ENCODE data around the gene KATNAL2. TPM values are rescaled to one million over a fixed set of nuclear protein-coding genes. Genes with fewer than 3 reads are reported as not detected.
"Not testable (repeated sequence)": the region's sequence is repeated elsewhere in the genome, so short reads cannot be mapped to it uniquely, and the experiment has no call there.

KATNAL2 gene
- total and polyA plus RNA-seq, 7 donors: 0.19 to 1.7 (median 0.30) TPM

DNA sequence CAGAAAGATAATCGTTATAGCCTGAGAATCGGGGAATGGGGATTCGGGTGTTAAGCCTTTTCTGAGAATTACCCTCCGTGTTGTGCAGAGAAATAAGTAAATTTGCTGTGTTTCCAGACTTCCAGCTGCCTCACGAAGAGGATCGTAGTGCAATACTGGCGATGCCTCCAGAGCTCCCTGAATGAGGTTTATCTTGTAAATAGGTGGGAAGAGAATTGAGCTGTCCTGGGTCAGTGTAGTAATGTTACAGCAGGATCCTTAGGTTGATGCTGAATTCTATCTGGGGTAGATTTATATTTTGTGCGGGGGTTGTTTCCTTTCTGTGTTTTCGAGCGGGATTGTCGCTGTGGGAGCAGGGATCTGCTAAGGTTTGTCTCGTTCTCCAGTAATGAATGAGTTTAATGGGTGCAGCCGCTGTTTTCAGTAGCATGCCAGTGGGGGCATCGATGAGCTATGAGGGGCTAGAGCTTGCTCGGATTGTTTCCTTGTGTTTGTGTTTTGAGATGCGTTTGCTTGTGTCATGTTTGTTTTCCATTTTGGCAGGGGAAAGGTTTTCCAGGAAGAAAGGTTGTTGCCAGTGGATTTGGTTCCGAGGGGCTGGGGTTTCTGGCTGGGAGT is 108.3 kb downstream of the KATNAL2 start:
- H3K27me3 ChIP-seq (ENCODE audit: insufficient read depth in 3 of 3, low read length in 2 of 3); H3K4me1 ChIP-seq; H3K4me3 ChIP-seq; H3K9me3 ChIP-seq; intact Hi-C loops (cut with DNase I); H3K27ac ChIP-seq; DNase-seq; H3K36me3 ChIP-seq (ENCODE audit: insufficient read depth in 1 of 2, low read depth in 1 of 2): not testable (repeated sequence)
- peak in 1 of 4 donors; percentile 20 for ATAC-seq
- WGBS, 3 donors: 82 to 96% (median 92%) methylated on average over 3 to 6 of the region's 17 CpGs

DNA sequence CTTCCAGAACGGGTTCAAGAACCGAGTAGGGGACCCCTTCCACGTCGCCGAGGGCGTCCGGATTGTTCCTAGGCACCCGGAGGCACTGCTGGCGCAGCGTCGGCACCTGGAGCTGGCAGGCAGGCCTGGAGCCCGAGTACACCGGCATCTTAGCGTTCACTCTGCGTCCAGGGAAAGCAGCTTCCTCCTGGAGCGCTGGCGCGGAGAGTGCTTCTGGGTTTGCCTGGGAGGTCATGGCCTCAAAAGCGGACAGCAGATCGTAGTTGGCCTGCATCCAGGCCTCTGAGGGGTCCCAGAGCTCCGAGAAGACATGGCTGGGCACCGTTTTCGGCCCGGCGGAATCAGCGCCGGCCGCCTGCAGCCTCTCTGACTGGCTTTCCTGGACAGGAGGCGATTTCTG is 111.3 kb downstream of the KATNAL2 start:
- ATAC-seq; H3K36me3 ChIP-seq (ENCODE audit: insufficient read depth in 1 of 2, low read depth in 1 of 2); H3K4me1 ChIP-seq; H3K27ac ChIP-seq; H3K9me3 ChIP-seq; H3K4me3 ChIP-seq; H3K27me3 ChIP-seq (ENCODE audit: insufficient read depth in 3 of 3, low read length in 2 of 3); intact Hi-C loops (cut with DNase I): not testable (repeated sequence)
- DNase-seq: peak in 1 of 2 donors; percentile 64
- 85 to 98% (median 94%) methylated on average over 6 to 8 of the region's 29 CpGs for WGBS, 3 donors

DNA sequence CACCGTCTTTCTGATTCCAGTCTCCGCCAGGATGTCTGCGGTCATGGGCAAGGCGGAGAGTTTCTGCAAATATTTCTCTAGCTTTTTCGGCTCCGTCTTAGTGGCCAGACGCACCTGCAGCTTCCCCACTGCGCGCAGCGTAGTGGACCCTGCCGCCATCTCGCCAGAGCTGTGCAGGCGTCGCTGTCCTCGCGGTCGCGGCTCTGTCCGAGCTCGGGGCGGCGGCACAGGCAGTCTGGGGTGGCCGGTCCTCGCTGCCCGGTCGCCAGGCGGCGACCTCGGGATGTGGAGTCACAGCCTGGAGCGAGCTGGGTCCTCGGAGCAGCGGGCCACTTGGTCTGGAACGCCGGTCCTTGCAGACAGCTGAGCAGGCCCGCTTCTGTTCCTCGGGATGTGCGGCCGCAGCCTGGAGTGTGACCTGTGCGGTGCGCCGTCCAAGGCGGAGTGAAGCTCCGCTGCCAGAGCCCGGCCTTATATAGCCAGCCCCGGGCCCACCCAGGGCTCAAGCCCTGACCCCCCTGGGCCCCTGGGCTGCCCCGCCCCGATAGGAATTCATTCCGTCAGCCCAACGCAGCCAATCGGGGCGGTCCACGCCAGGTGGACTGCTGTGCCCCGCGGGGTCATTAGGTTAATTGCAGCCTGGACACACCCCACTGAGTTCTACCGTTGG is 112.4 kb downstream of the KATNAL2 start:
- H3K4me1 ChIP-seq; DNase-seq; intact Hi-C loops (cut with DNase I); H3K27me3 ChIP-seq (ENCODE audit: insufficient read depth in 3 of 3, low read length in 2 of 3); H3K36me3 ChIP-seq (ENCODE audit: insufficient read depth in 1 of 2, low read depth in 1 of 2); H3K9me3 ChIP-seq; H3K27ac ChIP-seq; H3K4me3 ChIP-seq: not testable (repeated sequence)
- WGBS, 3 donors: no CpG with 5 or more reads among the region's 55 CpGs
- peak; percentile 26 to 41 (median 31) for ATAC-seq

DNA sequence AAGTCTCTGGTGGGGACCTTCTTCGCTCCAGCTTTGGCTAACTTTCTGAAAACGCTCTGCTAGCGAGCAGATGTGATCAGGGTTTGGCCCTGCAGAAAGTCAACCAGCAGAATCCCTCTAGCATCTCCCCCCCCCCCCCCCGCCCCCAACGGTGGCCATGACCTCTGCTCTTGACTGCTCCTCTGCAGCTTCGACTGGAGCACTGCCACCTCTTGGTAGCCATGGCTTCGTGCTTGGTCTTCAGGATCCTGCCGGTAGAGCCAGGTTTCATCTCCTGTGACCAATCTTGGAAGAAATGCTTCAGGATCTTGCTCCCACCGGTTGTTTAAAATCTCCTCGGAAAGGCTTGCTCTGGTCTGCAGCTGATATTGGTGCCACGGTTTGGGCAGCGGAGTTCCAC is 113.5 kb downstream of the KATNAL2 start:
- H3K4me3 ChIP-seq; ATAC-seq; intact Hi-C loops (cut with DNase I); H3K9me3 ChIP-seq; H3K27me3 ChIP-seq (ENCODE audit: insufficient read depth in 3 of 3, low read length in 2 of 3); H3K36me3 ChIP-seq (ENCODE audit: insufficient read depth in 1 of 2, low read depth in 1 of 2); H3K4me1 ChIP-seq; DNase-seq; H3K27ac ChIP-seq: not testable (repeated sequence)
- WGBS, 3 donors: 90 to 97% (median 91%) methylated on average over 3 to 6 of the region's 12 CpGs

DNA sequence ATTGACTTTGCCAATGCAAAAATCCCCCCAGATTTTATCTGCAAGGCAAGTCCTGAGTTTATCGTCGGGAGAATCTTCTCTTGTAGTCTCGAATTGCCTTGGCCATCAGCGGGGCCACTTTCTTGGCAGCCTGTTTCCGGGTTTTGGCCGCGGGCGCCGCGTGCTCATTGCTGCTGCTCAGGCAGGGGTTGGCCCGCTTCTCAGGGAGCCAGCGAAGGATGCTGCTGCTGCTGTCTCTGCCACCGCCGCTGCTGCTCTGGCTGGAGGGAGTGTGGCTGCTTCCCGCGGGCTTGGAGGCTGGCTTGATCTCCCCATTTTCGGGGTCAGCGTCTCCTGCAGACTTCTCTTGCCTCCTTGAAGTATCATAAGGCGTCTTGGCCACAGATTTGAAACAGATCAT is 115.5 kb downstream of the KATNAL2 start:
- DNase-seq (no peak), ATAC-seq (no peak)
- TF ChIP-seq, protein P1, sequence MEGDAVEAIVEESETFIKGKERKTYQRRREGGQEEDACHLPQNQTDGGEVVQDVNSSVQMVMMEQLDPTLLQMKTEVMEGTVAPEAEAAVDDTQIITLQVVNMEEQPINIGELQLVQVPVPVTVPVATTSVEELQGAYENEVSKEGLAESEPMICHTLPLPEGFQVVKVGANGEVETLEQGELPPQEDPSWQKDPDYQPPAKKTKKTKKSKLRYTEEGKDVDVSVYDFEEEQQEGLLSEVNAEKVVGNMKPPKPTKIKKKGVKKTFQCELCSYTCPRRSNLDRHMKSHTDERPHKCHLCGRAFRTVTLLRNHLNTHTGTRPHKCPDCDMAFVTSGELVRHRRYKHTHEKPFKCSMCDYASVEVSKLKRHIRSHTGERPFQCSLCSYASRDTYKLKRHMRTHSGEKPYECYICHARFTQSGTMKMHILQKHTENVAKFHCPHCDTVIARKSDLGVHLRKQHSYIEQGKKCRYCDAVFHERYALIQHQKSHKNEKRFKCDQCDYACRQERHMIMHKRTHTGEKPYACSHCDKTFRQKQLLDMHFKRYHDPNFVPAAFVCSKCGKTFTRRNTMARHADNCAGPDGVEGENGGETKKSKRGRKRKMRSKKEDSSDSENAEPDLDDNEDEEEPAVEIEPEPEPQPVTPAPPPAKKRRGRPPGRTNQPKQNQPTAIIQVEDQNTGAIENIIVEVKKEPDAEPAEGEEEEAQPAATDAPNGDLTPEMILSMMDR (IDR thresholded peaks at IDR 0.05): no peak
- Histone ChIP-seq H3K27me3 (ENCODE audit: insufficient read depth in 3 of 3, low read length in 2 of 3) (no peaks in the 10 kb centered on the region), H3K4me3 (no peak overlapping the region), H3K9me3 (no peaks in the 10 kb centered on the region), H3K4me1 (no peaks in the 10 kb centered on the region), H3K27ac (no peak overlapping the region), H3K36me3 (ENCODE audit: insufficient read depth in 1 of 2, low read depth in 1 of 2) (no peaks in the 10 kb centered on the region)
- intact Hi-C loops (cut with DNase I): no loop called here
- WGBS, 3 donors: 87 to 90% (median 89%) methylated on average over 19 of the region's 19 CpGs

DNA sequence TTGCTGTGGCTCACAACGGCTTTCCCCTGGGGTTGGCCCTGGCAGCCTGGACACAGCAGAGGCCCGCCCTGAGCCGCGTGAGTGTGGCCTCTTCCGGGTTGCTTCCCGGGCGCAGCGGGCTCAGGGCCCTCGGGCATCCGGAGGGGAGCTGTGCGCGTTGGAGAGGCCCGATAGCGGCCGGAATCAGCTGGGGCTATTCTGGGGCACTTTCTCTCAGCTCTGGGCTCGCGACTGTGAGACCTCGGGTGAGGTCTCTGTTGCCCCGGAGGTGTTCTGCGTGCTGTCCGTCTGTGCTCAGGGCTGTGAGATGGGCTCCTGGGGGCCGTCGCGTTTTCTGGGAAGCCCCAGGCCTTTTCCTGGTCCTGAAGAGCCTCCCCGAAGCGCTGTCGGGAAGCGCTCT is 117.2 kb downstream of the KATNAL2 start:
- H3K36me3 ChIP-seq (ENCODE audit: insufficient read depth in 1 of 2, low read depth in 1 of 2); H3K27me3 ChIP-seq (ENCODE audit: insufficient read depth in 3 of 3, low read length in 2 of 3); intact Hi-C loops (cut with DNase I); H3K9me3 ChIP-seq; H3K4me3 ChIP-seq; ATAC-seq; H3K27ac ChIP-seq; DNase-seq; H3K4me1 ChIP-seq: not testable (repeated sequence)
- 92 to 94% (median 94%) methylated on average over 27 to 28 of the region's 28 CpGs for WGBS, 3 donors

DNA sequence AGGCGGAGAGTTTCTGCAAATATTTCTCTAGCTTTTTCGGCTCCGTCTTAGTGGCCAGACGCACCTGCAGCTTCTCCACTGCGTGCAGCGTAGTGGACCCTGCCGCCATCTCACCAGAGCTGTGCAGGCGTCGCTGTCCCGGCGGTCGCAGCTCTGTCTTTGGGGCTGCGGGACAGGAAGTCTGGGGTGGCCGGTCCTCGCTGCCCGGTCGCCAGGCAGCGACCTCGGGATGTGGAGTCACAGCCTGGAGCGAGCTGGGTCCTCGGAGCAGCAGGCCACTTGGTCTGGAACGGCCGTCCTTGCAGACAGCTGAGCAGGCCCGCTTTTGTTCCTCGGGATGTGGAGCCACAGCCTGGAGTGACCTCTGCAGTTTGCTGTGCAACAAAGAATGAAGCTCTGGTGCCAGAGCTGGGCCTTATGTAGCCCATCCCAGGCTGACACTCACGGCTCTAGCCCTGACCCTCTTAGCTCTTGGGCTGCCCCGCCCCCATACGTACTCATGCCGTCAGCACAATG is 117.8 kb downstream of the KATNAL2 start, which contains the start of gene ELOA2:
Gene ELOA2 (minus strand): TSS at position 466 of the 516 bp plus-strand sequence. CDS start 357 bp downstream, at position 109.
- Histone ChIP-seq H3K36me3 (ENCODE audit: insufficient read depth in 1 of 2, low read depth in 1 of 2) (no peaks in the 10 kb centered on the region), H3K27ac (no peak within 1 kb of the TSS), H3K27me3 (ENCODE audit: insufficient read depth in 3 of 3, low read length in 2 of 3) (no peaks in the 10 kb centered on the region), H3K9me3 (no peaks in the 10 kb centered on the region), H3K4me3 (no peak within 1 kb of the TSS), H3K4me1 (no peaks in the 10 kb centered on the region)
- intact Hi-C loops (cut with DNase I): no loop called here
- no peak for DNase-seq
- no peak for ATAC-seq
- WGBS, 3 donors: 91 to 93% (median 92%) methylated on average over 28 to 29 of the region's 29 CpGs
- TF ChIP-seq, protein P1 (IDR thresholded peaks at IDR 0.05): no peak

Data from psoas muscle (tissue), 8 donors.